GM18868 (cell line): ENCODE results near the gene DKKL1.
"Not testable (repeated sequence)": the region's sequence is repeated elsewhere in the genome, so short reads cannot be mapped to it uniquely, and the experiment has no call there.

Experiments used
- ATAC-seq: cut with Tn5 transposase; IDR thresholded peaks from one replicate; pipeline ENCODE4 v1.9.1; 2021; ENCODE audit warnings: mild to moderate bottlenecking, moderate library complexity; ENCODE audit not compliant: unreplicated experiment

DKKL1 gene

GRCh38 chr19:49359851-49360820 lies 3.5 kb upstream of the DKKL1 start:
- ATAC-seq: no peak

DNA sequence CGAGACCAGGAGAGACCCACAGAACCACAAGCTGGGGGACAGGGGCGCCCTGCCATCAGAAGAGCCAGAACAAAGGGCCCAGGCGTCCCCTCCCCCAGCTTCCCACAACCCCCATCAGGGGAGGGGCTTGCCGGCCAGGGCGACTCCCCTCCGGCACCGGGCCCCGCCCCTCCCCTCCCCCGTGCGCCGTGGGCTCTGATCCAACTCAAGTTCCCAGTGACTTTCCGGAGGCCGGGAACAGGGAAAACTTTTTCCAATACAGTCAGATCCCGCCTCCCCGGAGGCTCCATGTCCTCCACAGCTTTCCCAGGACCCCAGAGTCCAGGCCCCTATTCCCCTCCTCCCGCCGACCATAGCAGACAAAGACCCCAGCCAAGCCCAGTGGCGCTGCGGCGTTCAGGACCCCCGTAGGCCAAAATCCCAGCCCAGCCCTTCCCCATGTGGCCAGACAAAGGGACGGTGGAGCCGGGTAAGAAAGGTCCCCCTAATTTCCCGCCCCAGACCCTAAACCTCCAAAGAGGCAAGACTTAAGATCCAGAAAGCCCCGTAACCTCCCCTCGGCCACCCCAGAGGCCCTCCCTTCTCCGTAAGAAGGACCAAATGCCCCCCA lies 2.1 kb upstream of the DKKL1 start:
- no peak for ATAC-seq

- ATAC-seq: no peak
These were observed 1.4 kb upstream of the DKKL1 start, which contains the start of gene TEAD2 for GRCh38 chr19:49362048-49362928. TEAD2 (minus strand) TSS chr19:49362416; CDS start chr19:49360075, 2,341 bp downstream.

- no peak for ATAC-seq
These were observed 779 bp upstream of the DKKL1 start for GRCh38 chr19:49362929-49363267.

- ATAC-seq: no peak
These were observed 533 bp downstream of the DKKL1 start for GRCh38 chr19:49364083-49364737.

DNA sequence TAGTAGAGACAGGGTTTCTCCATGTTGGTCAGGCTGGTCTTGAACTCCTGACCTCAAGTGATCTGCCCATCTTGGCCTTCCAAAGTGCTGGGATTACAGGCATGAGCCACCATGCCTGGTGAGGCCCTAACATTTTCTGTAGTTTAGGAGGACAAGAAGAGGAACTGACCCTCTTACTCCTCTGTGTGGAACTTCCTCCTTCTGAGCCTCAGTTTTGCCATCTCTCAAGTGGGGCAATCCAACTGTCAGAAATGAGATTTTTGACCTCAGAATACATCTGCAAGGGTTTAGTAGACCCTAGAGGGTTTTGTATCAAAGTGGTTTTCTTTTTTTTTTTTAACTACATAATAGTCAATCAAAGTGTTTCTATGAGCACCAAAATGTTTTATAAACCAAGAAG lies 2.4 kb downstream of the DKKL1 start:
- ATAC-seq: no peak

DNA sequence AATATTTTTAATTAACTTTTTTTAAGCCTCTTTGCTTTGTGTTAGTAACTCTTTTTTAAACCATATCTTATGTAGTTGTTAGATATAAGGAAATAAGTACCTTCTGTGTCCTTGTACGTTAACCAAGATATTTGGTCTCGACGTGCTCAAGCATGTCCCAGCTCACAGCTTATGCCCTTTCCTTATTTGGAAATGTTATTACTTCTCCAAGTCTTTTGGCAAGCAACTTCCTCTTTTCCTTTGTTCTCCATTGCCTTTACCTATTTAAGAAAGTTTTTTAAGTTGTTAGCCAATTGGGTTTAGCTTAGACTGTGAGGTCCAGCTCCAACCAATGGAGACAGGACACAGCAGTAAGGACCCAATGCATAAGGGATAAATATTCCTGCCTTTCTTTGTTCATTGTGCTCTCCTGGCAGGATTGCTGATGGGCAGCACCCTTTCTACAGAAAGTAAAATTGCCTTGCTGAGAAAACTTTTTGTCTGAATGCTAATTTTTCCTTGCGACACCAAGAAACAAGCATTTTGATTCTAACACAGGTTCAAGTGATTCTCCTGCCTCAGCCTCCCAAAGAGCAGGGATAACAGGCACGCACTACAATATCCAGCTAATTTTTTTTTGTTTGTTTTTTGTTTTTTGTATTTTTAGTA lies 5.2 kb downstream of the DKKL1 start:
- no peak for ATAC-seq

DNA sequence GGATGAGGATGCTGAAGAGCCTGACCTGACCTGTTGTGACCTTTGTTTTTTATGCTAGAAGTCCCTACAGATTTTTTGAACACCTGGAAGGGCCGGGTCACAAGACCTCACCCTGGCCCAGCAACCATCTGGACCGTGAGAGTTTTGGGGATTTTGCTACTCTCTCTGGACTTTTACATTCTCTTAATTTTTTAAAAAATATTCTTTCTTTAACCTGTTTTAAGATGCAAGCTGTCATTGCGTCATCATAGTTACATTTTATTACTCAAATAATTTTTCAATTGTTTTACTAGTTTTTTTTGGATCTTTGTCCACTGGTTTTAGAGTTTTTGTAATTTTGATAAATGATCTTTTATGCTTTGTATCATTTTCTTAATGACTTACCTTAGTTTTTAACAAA lies 7.5 kb downstream of the DKKL1 start:
- ATAC-seq: no peak

GRCh38 chr19:49373174-49373573 lies 9.5 kb downstream of the DKKL1 start:
- not testable (repeated sequence) for ATAC-seq

DNA sequence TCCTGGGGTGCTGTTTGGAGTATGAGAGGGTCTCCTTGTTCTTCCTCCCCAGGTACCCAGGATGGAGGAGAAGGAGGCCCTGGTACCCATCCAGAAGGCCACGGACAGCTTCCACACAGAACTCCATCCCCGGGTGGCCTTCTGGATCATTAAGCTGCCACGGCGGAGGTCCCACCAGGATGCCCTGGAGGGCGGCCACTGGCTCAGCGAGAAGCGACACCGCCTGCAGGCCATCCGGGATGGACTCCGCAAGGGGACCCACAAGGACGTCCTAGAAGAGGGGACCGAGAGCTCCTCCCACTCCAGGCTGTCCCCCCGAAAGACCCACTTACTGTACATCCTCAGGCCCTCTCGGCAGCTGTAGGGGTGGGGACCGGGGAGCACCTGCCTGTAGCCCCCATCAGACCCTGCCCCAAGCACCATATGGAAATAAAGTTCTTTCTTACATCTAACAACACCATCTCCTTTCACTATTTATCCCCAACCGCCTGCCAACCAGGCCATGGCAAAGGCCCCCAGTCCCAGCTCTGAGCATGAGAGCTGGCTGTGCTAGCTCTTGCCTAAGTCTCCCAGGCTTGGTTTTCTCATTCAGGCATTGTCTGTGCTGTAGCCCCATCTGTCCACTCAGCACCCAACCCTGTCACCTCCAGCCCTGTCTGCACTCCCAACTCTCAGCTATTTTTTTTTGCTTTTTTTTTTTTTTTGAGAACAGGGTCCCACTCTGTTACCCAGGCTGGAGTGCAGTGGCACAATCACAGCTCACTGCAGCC lies 11.2 kb downstream of the DKKL1 start:
- no peak for ATAC-seq

DNA sequence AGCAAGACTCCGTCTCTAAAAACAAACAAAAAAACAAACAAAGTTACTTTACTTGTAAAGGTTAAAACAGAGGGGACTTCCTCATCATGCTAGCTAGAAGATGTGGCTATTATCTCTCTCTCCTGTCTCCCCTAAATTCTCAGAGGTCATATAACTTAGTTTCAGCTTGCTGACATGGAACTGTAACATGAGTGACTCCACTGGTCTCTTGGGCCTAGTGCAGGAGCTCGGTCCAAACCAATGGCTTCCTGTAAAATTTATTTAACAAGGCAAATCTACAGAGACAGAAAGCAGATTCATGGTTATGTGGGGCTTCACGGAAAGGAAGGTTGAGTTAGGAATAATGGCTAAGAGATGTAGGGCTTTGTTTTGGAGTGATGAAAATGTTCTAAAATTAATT lies 14.8 kb downstream of the DKKL1 start:
- no peak for ATAC-seq

- no peak for ATAC-seq
These were observed 16.7 kb downstream of the DKKL1 start for GRCh38 chr19:49380391-49380790.

GRCh38 chr19:49382639-49383038 lies 19.0 kb downstream of the DKKL1 start:
- no peak for ATAC-seq

DNA sequence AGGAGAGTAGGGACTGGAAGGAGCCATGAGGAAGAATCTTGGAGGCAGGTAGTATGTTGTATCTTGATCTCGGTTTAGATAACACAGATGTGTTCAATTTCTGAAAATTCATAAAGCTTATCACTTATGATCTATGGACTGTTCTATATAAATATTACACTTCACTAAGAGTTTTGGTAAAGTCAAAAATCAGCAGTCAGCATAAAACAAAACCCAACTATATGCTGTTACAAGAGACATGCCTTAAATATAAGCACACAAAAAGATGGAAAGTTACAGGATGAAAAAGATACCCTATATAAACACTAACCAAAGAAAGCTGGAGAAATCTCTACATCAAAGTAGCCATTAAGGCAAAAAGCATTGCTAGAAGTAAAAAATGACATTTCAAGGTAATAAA lies 19.9 kb downstream of the DKKL1 start:
- ATAC-seq: no peak

DNA sequence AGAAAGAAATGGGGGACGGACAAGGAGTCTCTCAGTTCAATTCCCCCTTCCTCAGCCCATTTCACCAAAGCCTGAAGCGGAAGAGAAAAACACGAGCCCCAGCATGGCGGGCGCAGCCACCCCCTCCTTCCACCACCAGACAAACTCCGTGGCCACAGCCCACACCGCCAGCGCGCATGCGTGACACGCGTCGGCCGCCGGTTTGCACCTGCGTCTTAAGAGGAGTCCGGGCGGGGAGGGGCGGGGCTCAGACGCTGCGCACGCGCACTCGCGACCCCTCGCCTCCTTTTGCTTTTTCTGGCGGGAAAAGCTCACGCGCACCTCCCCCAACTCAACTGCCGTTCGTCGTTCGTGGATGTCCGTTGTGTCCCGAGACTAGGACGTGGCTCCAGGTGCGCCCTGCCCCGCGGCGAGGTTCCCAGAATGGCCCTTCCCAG lies 24.3 kb downstream of the DKKL1 start, which contains the start of gene KASH5:
Gene KASH5 (plus strand): TSS at position 314 of the 437 bp plus-strand sequence. CDS start 2,635 bp downstream, outside the sequence.
- ATAC-seq: no peak

DNA sequence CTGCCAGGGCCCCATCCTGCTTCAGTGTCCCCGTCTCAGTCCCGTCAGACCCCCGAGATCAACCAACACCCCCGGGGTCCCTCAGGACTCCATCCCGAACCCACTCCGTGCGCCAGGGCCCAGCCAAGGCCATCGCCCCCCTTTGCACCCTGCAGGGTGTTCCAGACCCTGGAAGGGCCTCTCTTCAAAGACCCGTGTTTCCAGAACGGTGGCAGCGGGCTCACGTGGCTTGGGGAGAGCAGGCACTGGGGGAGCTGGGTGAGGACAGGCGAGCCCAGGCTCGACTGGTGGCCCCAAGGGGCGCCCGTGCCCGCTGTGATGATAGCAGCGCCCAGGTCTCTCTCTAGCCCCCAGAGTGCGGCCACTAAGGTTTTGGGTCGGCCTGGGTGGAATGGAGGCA lies 25.7 kb downstream of the DKKL1 start:
- no peak for ATAC-seq

GRCh38 chr19:49390131-49390928 lies 26.7 kb downstream of the DKKL1 start:
- no peak for ATAC-seq

- no peak for ATAC-seq
These were observed 27.3 kb downstream of the DKKL1 start for GRCh38 chr19:49390929-49391359.
